GM13976 (cell line): Measurements from ENCODE around the gene CTIF.

Source experiments
- DNase-seq: peaks from one replicate; pipeline ENCODE4 v3.0.0; 2012; ENCODE audit warnings: low spot score
- CTCF ChIP-seq: IDR thresholded peaks from 2 replicates; pipeline ENCODE4 v1.5.1; 2012; ENCODE audit warnings: borderline replicate concordance, mild to moderate bottlenecking; ENCODE audit not compliant: insufficient read depth; ENCODE audit errors: extremely low read depth, missing control alignments, control extremely low read depth
- in situ Hi-C: fragments of 300-500 bp; cut with MboI; formaldehyde crosslinking; loops from one replicate; pipeline ENCODE4 v1.12.0; 2022; ENCODE audit warnings: low sequenced_read_pairs, mixed read lengths, inconsistent platforms; ENCODE audit not compliant: unreplicated experiment

CTIF gene

GRCh38 chr18:48723016-48723415 lies 184.2 kb downstream of the CTIF start:
- in situ Hi-C loops: no loop called here
- no peak for DNase-seq
- TF ChIP-seq CTCF: no peak

GRCh38 chr18:48723837-48724236 lies 185.0 kb downstream of the CTIF start:
- DNase-seq: no peak
- in situ Hi-C loops: no loop called here
- TF ChIP-seq CTCF: no peak

- no peak for TF ChIP-seq CTCF
- in situ Hi-C loops: no loop called here
- DNase-seq: no peak
These were observed 185.6 kb downstream of the CTIF start for GRCh38 chr18:48724442-48724841.

- no peak for TF ChIP-seq CTCF
- DNase-seq: no peak
- in situ Hi-C loops: no loop called here
These were observed 186.1 kb downstream of the CTIF start for GRCh38 chr18:48724939-48725338.

- in situ Hi-C loops: no loop called here
- TF ChIP-seq CTCF: no peak
- no peak for DNase-seq
These were observed 186.7 kb downstream of the CTIF start for GRCh38 chr18:48725562-48725961.

- TF ChIP-seq CTCF: no peak
- in situ Hi-C loops: no loop called here
- DNase-seq: no peak
These were observed 188.8 kb downstream of the CTIF start for GRCh38 chr18:48727681-48728080.

- in situ Hi-C loops: no loop called here
- DNase-seq: no peak
- no peak for TF ChIP-seq CTCF
These were observed 189.5 kb downstream of the CTIF start for GRCh38 chr18:48728204-48728833.
